PC-9 (cell line): Measurements from ENCODE around the gene NLGN1.

Source experiments
- EZH2 ChIP-seq: fragments of 200-600 bp; sonication (generic); IDR thresholded peaks from 2 replicates; pipeline ENCODE4 v1.8.0; 2017; ENCODE audit warnings: antibody characterized with exemption, low read depth
- TF ChIP-seq, protein P1 (sequence below): fragments of 200-600 bp; sonication (generic); conservative IDR thresholded peaks from 2 replicates; pipeline ENCODE4 v1.6.1; 2017; ENCODE audit warnings: mixed run types, antibody characterized with exemption, mild to moderate bottlenecking, moderate library complexity

DNA sequence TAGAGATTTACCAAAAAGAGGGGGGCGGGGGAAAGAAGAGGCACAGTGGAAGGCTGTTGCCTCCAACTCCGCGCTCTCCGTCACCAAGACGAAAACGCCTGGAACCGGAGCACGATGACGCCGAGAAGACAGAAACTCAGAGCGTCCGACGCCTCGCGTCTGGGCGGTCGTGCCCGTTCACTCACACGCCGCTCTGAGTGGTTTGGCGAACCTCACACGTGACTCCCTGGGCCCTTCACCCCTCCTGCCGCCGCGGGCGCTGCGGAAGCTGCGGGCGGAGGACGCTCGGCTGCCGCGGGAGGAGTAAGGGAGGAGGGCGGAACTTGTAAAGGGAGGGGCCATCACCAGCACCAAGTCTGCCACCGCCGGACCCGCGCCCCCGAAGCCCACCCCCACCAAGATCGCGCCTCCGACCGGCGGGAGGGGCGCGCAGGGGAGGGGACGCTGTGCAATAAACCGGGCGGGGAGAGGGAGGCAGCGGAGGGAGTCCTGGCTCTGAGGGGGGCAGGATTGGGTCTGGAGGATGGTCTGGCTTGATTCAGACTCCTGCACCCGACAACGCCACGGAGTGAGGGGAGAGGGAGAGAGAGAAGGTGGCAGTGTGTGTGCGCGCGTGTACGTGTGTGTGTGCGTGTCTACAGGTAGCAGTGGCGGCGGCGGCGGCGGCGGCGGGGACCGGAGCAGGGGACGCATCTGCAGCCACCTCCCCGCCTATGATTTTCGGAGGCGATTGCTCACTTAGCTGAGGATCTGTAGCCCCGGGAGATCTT is 1.9 kb upstream of the NLGN1 start:
- TF ChIP-seq, protein P1, sequence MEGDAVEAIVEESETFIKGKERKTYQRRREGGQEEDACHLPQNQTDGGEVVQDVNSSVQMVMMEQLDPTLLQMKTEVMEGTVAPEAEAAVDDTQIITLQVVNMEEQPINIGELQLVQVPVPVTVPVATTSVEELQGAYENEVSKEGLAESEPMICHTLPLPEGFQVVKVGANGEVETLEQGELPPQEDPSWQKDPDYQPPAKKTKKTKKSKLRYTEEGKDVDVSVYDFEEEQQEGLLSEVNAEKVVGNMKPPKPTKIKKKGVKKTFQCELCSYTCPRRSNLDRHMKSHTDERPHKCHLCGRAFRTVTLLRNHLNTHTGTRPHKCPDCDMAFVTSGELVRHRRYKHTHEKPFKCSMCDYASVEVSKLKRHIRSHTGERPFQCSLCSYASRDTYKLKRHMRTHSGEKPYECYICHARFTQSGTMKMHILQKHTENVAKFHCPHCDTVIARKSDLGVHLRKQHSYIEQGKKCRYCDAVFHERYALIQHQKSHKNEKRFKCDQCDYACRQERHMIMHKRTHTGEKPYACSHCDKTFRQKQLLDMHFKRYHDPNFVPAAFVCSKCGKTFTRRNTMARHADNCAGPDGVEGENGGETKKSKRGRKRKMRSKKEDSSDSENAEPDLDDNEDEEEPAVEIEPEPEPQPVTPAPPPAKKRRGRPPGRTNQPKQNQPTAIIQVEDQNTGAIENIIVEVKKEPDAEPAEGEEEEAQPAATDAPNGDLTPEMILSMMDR = no peak
- no peak for TF ChIP-seq EZH2
